ENCODE data around the gene ATP6V1G1. TPM values are rescaled to one million over a fixed set of nuclear protein-coding genes. Genes with fewer than 3 reads are reported as not detected.

ATP6V1G1 gene
- total and polyA plus RNA-seq, 2 donors (not counting 1 experiment from before 2014, with no cell fraction given) = 86.8 to 150 TPM

- no peaks in the 10 kb centered on the region for H3K27me3 Mint-ChIP-seq
- Histone ChIP-seq H3K9ac (ENCODE audit: low read length) (no peak overlapping the region), H3K36me3 (replicated peaks in 1 of 2; ENCODE audit: control extremely low read depth in 1 of 2, control insufficient read depth in 1 of 2, extremely low read depth in 1 of 2, insufficient read depth in 2 of 2, low read length in 1 of 2) (no peaks in the 10 kb centered on the region), H3K4me1 (ENCODE audit: control insufficient read depth in 2 of 2, insufficient read depth in 2 of 2, low read length in 2 of 2) (peaks cover 8 to 13% of the 10 kb centered on the region in 2 donors), H2AFZ (ENCODE audit: insufficient read depth, low read depth, low read length, poor library complexity, severe bottlenecking) (peak overlapping the region; percentile 53), H3K4me3 (ENCODE audit: control extremely low read depth in 1 of 5, extremely low read depth in 1 of 5, insufficient read depth in 1 of 5, low read depth in 2 of 5, low read length in 4 of 5) (no peak overlapping the region), H3K27me3 (replicated peaks in 1 of 4; ENCODE audit: control extremely low read depth in 1 of 4, control insufficient read depth in 3 of 4, insufficient read depth in 4 of 4, low read length in 3 of 4) (no peaks in the 10 kb centered on the region), H4K20me1 (ENCODE audit: control insufficient read depth, insufficient read depth, low read length, poor library complexity, severe bottlenecking) (no peaks in the 10 kb centered on the region), H3K79me2 (ENCODE audit: control insufficient read depth, insufficient read depth, low read length) (no peaks in the 10 kb centered on the region), H3K4me2 (replicated peaks; ENCODE audit: low read depth, low read length, poor library complexity, severe bottlenecking) (no peak overlapping the region), H3K27ac (ENCODE audit: low read length in 2 of 2) (peak overlapping the region in 1 of 2 donors; percentile 0), H3K9me3 (ENCODE audit: control extremely low read depth in 1 of 3, control insufficient read depth in 2 of 3, insufficient read depth in 1 of 3, low read length in 2 of 3) (no peaks in the 10 kb centered on the region)
- peak overlapping the region; percentile 38 for H3K27ac Mint-ChIP-seq
- ATAC-seq (ENCODE audit: low read depth) = peak; percentile 99
- peaks cover 27% of the 10 kb centered on the region for H3K4me1 Mint-ChIP-seq
- DNase-seq = peak; percentile 74
- no peaks in the 10 kb centered on the region for H3K9me3 Mint-ChIP-seq (ENCODE audit: insufficient read depth)
- ChIA-PET CTCF (interaction anchor here (0.6 to 5.9 kb wide), 37 partner anchors 8 to 372 kb away, joined by 3 to 89 read pairs (median 4); partner anchors contain the start of genes ATP6V1G1, TEX48 and TMEM268), POLR2A (interaction anchor here (0.6 to 1.1 kb wide), 4 partner anchors 9 to 80 kb away, joined by 3 to 8 read pairs (median 4); partner anchors contain the start of gene ATP6V1G1)
- 28% methylated on average over 5 of the region's 5 CpGs for WGBS (ENCODE audit: insufficient coverage)
- intact Hi-C loops (cut with micrococcal nuclease) = loop anchor here (1.0 to 5.0 kb wide), 4 partner anchors 51 to 129 kb away; partner anchors contain the start of gene TMEM268
- TF ChIP-seq EZH2 (IDR thresholded peaks at IDR 0.05; ENCODE audit: borderline replicate concordance, insufficient read depth, low read depth, low read length, poor library complexity, severe bottlenecking) (no peak), CTCF (IDR thresholded peaks at IDR 0.05) (peak; percentile 68)
- no peak overlapping the region for H3K4me3 Mint-ChIP-seq
Observed at GRCh38 chr9:114538241-114538640, 49.3 kb upstream of the ATP6V1G1 start.

- Histone ChIP-seq H3K9ac (ENCODE audit: low read length) (no peak overlapping the region), H2AFZ (ENCODE audit: insufficient read depth, low read depth, low read length, poor library complexity, severe bottlenecking) (no peak overlapping the region), H3K9me3 (ENCODE audit: control extremely low read depth in 1 of 3, control insufficient read depth in 2 of 3, insufficient read depth in 1 of 3, low read length in 2 of 3) (no peaks in the 10 kb centered on the region), H3K27ac (ENCODE audit: low read length in 2 of 2) (no peak overlapping the region), H3K36me3 (replicated peaks in 1 of 2; ENCODE audit: control extremely low read depth in 1 of 2, control insufficient read depth in 1 of 2, extremely low read depth in 1 of 2, insufficient read depth in 2 of 2, low read length in 1 of 2) (no peaks in the 10 kb centered on the region), H3K79me2 (ENCODE audit: control insufficient read depth, insufficient read depth, low read length) (no peaks in the 10 kb centered on the region), H3K4me2 (replicated peaks; ENCODE audit: low read depth, low read length, poor library complexity, severe bottlenecking) (no peak overlapping the region), H3K4me3 (ENCODE audit: control extremely low read depth in 1 of 5, extremely low read depth in 1 of 5, insufficient read depth in 1 of 5, low read depth in 2 of 5, low read length in 4 of 5) (no peak overlapping the region), H3K4me1 (ENCODE audit: control insufficient read depth in 2 of 2, insufficient read depth in 2 of 2, low read length in 2 of 2) (peaks cover 8 to 13% of the 10 kb centered on the region in 2 donors), H4K20me1 (ENCODE audit: control insufficient read depth, insufficient read depth, low read length, poor library complexity, severe bottlenecking) (no peaks in the 10 kb centered on the region), H3K27me3 (replicated peaks in 1 of 4; ENCODE audit: control extremely low read depth in 1 of 4, control insufficient read depth in 3 of 4, insufficient read depth in 4 of 4, low read length in 3 of 4) (no peaks in the 10 kb centered on the region)
- H3K4me1 Mint-ChIP-seq = peaks cover 31% of the 10 kb centered on the region
- DNase-seq (no peak), ATAC-seq (ENCODE audit: low read depth) (no peak)
- H3K4me3 Mint-ChIP-seq = no peak overlapping the region
- CTCF ChIA-PET = interaction anchor here (0.7 to 5.9 kb wide), 9 partner anchors 8 to 134 kb away, joined by 3 to 89 read pairs (median 17); no protein-coding TSS in a partner anchor
- POLR2A ChIA-PET = no interaction called here
- no peak for TF ChIP-seq CTCF (IDR thresholded peaks at IDR 0.05)
- no peaks in the 10 kb centered on the region for H3K9me3 Mint-ChIP-seq (ENCODE audit: insufficient read depth)
- H3K27ac Mint-ChIP-seq = no peak overlapping the region
- intact Hi-C loops (cut with micrococcal nuclease) = loop anchor here (2.0 to 5.0 kb wide), 3 partner anchors 49 to 127 kb away; partner anchors contain the start of gene TMEM268
- H3K27me3 Mint-ChIP-seq = no peaks in the 10 kb centered on the region
- 86% methylated on average over 8 of the region's 9 CpGs for WGBS (ENCODE audit: insufficient coverage)
Observed at GRCh38 chr9:114539701-114540380, 47.7 kb upstream of the ATP6V1G1 start.

Measured in B cell (primary cell).